ENCODE results near the gene PCSK1N.
"Not testable (repeated sequence)": the region's sequence is repeated elsewhere in the genome, so short reads cannot be mapped to it uniquely, and the experiment has no call there.

The PCSK1N gene, protein sequence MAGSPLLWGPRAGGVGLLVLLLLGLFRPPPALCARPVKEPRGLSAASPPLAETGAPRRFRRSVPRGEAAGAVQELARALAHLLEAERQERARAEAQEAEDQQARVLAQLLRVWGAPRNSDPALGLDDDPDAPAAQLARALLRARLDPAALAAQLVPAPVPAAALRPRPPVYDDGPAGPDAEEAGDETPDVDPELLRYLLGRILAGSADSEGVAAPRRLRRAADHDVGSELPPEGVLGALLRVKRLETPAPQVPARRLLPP
- 0 to 0.41 (median 0) reads per million in 18 experiments for total RNA-seq

DNA sequence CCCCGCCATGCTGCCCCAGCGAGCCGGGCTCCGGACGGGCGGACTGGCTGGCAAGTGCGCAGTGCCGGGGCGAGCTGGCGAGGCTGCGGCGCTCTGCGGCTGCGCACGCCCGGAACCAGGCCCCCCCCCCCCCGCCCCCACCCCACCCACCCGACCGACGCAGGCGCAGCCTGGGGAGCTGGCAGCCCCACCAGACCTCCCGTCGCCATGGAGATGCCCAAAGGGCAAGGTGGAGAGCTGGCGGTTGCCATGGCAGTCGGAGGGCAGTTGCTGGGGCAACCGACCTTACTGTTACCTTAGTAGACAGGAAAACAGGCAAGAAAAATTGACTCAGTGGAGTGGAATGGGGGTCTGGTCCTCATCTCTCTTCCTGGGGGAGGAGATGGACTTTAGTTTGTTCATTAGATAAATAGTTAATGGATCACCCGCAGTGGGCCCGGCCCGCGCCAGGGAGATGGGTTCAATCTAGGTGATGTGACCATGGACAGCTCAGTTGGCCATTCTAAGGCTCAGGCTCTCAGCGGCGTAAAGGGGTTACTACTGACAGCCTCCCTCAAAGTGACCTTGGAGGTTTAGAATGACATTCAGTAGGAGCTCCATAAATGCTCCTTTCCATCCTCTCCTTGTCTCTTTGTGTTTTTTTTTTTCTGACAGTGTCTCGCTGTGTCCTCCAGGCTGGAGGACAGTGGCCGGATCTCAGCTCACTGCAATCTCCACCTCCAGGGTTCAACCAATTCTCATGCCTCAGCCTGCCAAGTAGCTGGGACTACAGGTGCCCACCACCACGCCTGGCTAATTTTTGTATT is at the start of gene PCSK1N:
TSS of gene PCSK1N (minus strand) at position 87 of the 806 bp plus-strand sequence. CDS start at position 9, 78 bp downstream.
- no peak for DNase-seq

DNA sequence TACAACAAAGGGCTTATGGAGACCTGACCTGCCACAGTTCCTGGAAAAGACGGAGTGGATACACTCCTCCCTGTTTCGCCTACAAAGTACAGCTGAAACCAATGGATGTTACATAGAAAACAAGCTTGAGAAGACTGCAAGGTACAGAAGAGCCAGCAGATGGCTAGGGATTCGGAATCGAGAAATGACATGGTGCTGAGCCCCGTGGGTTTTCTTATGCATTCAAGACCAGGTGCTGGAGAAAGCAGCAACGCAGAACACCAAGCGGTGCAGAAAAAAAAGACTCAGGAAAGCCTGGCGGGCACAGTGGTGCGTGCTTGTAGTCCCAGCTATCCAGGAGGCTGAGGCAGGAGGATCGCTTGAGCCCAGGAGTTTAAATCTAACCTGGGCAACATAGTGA is 48.3 kb upstream of the PCSK1N start:
- no peak for DNase-seq

DNA sequence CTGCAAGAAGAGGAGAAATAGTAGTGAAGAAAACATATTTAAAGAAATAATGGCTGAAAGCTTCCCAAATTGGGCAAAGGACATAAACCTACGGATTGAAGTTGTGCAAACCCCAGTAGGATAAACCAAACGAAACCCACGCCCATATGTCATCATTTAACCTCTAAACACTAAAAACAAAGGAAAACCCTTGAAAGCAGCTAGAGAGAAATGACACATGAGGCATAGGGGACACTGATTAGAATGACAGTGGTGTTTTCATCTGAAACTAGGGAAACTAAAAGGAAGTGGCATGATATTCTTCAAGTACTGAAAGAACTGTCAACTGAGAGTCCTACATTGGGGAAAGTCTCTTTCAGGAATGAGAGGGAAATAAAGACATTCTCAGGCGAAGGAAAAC is 41.5 kb upstream of the PCSK1N start:
- DNase-seq, result peak; percentile 63 to 65

DNA sequence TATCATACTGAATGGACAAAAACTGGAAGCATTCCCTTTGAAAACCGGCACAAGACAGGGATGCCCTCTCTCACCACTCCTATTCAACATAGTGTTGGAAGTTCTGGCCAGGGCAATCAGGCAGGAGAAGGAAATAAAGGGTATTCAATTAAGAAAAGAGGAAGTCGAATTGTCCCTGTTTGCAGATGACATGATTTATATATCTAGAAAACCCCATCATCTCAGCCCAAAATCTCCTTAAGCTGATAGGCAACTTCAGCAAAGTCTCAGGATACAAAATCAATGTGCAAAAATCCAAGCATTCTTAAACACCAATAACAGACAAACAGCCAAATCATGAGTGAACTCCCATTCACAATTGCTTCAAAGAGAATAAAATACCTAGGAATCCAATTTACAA is 36.6 kb upstream of the PCSK1N start:
- not testable (repeated sequence) for DNase-seq

DNA sequence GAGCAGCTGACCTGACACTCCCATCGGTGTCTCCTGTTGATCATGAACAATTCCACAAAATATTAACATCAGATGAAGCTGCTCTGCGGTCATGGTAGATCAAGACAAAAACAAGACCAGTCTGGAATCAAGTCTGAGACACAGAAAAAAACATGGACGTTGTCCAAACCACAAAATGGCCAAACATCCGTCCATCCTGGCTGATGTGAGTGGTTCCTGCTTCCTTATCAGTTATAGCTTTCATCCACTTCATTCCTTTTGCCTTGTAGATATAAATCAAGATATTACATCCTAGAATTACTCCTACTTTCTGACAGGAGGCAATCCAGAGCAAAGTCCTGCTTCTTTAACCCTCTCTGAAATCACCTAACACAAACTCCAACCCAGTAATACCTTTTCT is 28.8 kb upstream of the PCSK1N start:
- no peak for DNase-seq

DNA sequence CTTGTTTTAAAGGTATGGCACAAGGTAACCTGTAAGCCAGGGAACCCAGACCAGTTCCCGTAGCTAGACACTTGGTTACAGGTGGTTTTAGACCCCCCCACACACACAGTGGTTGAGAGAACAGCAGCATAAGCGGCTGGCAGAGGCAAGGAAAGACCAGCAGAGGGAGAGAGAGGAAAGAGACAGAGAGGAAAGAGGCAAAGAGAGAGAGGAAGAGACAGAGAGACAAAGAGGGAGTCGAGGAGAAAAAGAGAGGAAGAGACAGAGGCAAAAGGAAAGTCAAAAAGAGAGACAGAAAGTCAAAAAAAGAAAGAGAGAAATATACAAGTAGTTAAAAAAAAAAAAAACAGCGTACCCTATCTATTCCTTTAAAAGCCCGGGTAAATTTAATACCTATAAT is 19.5 kb upstream of the PCSK1N start:
- no peak for DNase-seq

DNA sequence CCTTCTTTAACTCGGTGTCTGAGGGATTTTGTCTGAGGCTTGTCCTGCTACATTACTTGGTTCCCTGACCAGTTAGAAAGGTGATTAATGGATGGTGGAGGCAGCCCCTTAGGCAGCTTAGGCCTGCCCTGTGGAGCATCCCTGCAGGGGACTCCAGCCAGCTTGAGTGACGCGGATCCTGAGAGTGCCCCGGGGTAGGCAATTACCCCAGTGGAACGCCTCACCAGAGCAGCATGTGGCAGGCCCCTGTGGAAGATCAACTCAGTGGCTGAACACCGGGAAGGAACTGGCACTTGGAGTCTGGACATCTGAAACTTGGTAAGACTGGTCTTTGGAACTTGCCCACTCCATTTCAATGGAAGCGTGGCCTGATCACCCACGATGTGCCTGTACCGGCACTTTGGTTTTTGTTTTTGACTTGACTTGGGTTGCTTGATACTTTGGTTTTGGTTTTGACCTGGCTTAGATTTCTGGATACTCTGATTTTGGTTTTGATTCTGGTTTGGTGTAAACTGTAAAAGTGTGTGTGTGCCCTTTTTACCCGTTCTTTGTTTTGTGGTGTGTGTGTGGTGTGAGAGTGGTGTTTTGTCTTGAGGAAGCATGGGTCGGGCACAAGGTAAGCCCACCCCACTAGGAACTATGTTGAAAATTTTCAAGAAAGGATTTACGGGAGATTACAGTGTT is 18.9 kb upstream of the PCSK1N start:
- not testable (repeated sequence) for DNase-seq

DNA sequence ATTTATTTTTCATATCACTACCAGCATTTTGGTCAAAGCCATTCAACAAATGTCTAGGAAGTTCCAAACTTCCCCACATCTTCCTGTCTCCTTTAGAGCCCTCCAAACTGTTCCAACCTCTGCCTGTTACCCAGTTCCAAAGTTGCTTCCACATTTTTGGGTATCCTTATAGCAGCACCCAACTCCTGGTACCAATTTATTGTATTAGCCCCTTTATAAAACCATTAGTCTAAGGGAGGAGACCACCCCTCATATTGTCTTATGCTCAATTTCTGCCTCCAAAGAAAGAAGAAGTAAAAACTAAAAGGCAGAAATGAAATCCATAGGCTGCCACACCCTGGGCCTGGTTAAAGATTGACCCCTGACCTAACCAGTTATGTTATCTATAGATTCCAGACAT is 18.1 kb upstream of the PCSK1N start:
- not testable (repeated sequence) for DNase-seq

DNA sequence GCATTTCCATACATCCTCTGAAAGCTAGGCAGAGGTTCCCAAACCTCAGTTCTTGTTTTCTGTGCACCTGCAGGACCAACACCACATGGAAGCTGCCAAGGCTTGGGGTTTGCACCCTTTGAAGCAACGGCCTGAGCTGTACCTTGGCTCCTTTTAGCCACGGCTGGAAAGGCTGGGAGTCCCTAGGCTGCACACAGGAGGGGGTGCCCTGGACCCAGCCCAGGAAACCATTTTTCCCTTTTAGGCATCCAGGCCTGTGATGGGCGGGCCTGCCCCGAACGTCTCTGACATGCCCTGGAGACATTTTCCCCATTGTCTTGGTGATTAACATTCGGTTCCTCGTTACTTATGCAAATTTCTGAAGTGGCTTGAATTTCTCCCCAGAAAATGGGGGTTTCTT is 17.4 kb upstream of the PCSK1N start:
- no peak for DNase-seq

DNA sequence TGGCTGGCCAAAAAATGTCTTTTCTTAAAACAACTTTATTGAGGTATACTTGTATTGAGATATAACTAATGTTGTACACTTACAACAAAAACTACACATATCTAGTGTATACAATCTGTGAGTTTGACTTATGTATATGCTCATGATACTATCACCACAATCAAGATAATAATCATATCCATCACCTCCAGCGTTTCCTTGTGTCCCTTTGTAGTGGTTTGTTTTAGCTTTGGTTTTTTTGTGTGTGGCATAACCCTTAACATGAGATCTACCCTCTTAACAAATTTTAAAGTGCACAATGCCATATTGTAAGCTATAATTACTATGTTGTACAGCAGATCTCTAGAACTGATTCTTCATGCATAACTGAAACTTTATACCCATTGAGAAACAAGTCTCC is 13.4 kb upstream of the PCSK1N start:
- no peak for DNase-seq

DNA sequence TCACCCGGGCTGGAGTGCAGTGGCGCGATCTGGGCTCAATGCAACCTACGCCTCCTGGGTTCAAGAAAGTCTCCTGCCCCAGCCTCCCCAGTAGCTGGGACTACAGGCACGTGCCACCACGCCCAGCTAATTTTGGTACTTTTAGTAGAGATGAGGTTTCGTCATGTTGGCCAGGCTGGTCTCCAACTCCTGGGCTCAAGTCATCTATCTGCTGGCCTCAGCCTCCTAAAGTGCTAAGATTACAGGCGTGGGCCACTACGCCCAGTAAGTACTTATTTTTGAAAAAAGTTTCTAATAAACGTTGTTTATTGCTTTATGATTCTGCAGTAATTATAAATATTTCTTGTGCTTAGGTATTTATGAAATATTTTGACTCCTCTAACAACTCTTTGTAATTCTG is 4.3 kb upstream of the PCSK1N start:
- no peak for DNase-seq

DNA sequence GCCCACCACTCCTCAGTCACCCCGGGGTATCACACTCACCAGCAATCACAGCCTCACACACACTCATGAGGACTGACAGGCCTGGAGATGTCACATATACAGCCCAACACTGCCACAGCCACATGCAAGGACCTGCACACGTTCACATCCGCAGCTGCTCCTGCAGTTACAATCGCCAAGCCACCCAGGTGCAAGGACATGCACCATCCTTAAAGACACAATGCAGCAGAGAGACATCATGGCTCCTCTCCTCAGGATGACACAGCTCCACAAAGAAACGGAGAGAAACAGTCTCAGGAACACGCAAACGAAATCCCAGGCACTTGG is 1.1 kb downstream of the PCSK1N start:
- no peak for DNase-seq

DNA sequence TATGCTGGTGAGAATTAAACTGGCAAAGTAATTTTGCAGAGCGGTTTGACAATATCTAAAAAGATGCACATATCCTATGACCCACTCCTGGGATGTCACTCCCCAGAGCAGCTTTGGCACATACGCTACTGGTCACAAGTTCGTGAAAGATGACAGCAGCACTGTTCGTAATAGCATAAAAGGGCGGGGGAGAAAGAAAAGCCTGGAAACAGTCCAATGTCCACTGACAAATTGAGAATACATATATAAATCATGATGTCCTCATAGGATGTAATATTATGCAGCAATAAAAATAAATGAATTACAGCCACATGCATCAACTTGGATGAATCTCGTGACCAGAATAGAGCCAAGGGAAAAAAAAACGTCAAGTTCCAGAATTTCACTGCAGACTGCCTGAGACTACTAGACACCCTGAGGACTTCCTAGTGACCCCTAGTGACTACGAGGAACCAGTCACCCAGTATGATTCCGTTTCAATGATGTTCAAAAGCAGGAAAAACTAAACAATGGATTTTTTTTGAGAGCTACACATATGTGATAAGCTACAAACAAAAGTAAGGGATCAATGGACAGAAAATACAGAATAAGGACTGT is 1.8 kb downstream of the PCSK1N start:
- peak; percentile 17 to 36 for DNase-seq

DNA sequence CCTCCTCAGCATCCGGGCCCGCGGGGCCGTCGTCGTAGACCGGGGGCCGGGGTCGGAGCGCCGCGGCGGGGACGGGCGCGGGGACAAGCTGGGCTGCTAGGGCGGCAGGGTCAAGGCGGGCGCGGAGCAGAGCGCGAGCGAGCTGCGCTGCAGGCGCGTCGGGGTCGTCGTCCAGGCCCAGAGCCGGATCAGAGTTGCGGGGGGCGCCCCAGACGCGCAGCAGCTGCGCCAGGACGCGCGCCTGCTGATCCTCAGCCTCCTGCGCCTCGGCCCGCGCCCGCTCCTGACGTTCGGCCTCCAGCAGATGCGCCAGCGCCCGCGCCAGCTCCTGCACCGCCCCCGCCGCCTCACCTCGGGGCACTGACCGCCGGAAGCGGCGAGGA is 3.5 kb downstream of the PCSK1N start:
- DNase-seq, result no peak

DNA sequence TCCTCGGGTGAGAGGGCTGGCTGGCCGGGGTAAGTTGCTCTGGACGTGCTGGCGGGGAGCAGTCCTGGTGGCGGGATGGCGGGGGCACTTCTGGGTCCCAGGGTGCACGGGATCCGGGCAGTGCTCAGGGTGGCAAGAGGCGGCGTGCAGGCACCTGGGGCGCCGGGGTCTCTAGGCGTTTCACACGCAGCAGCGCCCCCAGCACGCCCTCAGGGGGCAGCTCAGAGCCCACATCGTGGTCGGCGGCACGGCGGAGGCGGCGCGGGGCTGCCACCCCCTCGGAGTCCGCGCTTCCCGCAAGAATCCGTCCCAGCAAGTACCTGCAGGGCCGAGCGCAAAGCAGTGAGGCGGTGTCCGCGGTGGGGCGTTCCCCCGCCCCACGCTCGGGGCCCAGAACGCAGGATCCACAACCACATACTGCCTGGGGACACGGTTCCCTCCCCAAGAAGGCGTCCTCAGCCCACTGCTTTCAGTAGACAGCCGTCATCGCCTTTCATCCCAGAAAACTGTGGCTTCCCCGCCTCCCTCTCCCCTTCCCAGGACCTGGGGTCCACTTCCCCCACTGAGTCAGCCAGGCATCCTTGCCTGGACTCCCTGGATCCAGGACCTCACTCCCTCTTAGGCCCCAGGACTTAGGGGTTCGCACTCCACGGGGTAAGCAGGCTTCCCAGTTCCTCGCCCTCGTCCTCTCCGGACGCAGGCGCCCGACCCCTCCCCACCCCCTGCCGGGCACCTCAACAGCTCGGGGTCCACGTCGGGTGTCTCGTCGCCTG is 4.1 kb downstream of the PCSK1N start:
- no peak for DNase-seq

DNA sequence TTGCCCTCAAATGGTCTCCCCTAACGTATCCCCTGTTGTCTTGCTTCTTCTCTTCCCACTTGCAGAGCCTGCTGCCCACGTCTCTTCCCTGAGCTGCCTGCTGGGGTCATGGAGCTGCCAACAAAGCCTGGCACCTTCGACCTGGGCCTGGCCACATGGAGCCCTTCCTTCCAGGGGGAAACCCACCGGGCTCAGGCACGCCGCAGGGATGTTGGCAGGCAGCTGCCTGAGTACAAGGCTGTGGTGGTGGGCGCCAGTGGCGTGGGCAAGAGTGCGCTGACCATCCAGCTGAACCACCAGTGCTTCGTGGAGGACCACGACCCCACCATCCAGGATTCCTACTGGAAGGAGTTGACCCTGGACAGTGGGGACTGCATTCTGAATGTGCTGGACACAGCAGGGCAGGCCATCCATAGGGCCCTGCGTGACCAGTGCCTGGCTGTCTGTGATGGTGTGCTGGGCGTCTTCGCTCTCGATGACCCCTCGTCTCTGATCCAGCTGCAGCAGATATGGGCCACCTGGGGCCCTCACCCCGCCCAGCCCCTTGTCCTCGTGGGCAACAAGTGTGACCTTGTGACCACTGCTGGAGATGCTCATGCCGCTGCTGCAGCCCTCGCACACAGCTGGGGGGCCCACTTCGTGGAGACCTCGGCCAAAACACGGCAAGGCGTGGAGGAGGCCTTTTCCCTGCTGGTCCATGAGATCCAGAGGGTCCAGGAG is 6.2 kb downstream of the PCSK1N start:
- no peak for DNase-seq

DNA sequence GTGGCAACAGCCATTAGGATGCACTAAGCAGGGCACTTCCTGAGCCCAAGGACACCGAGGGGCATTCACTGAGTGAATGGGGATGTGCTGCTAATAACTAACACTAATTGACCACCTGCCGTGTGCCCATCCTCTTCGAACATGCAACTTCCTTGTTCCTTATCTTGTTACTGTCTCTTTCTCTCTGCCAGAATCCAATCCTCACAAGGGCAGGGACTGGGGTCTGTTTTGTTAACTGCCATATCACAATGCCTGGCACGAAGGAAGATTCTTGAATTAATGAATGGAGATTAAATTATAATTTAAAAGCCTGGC is 7.8 kb downstream of the PCSK1N start:
- no peak for DNase-seq

DNA sequence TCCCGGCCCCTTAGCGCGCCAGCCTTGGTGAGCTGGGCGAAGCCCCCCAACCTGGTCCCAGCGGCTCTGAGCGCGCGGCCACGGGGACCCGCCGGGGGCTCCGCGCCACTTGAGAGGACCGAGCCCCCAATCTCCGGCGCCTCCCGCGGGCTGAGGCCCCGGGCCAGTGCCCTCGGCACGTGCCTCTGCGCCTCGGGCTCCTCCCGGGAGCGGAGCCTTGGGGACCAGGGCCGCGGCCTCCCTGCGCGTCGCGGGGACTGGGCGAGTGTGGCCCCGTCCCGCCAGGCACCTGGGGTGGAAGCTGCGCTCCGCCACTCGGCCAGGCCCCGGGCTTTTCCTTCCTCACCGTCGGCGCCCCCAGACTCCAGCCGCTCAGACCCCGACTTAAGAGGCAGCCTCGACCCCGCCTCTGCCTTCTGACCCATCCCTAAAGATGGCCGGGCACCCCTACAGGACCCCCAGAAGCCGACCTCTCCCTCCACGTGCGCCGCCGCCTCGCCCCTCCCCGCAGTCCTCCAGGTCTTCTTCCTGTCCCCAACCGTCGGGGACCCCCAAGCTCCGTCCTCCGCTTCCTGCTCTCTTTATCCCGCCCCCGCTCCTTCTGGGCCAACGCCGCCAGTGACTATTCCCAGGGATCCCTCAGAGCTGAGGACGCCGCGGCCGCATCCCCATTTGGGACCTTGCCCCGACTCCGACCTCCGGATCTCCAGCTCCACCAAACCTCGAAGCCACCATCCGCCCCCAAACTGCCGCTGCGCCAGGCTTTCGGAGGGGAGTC is 8.3 kb downstream of the PCSK1N start:
- no peak for DNase-seq

DNA sequence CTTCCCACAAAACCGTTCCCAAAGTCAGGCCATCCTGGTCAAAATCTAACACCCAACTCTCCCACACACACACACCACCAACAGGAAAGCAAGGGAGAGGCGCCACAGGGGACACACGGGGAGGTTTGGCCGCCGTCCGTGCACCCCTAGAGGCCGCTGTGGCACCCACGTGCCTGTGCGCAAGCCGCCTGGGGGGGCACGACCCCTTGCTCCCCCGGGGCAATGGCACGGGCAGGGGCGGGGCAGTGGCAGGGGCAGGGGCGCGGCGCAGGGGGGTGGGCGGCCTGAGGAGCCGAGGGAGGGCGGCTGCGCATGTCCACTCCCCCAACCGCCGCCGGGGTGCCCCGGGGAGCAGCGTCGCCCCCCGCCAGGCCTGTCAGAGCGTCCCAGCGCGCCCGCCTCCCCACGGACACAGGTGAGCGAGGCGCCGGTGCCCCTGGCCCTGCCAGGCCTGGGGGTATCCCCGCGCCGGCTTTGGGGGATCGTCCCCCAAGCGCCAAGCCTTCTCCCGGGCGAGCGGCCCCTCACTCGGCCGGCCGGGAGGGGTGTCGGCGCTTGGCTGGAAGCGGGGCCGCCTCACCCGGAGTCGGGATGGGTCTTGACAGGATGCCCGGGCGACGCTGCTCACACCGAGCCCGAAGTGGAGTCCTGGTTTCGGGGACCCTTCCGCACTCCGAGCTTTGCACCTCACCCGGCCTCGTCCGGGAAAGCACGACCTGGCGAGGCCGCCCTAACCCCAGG is 9.1 kb downstream of the PCSK1N start, which contains the start of gene ERAS:
TSS of gene ERAS (plus strand) at position 379 of the 741 bp plus-strand sequence. CDS start 2,611 bp downstream, outside the sequence.
- DNase-seq, result no peak

DNA sequence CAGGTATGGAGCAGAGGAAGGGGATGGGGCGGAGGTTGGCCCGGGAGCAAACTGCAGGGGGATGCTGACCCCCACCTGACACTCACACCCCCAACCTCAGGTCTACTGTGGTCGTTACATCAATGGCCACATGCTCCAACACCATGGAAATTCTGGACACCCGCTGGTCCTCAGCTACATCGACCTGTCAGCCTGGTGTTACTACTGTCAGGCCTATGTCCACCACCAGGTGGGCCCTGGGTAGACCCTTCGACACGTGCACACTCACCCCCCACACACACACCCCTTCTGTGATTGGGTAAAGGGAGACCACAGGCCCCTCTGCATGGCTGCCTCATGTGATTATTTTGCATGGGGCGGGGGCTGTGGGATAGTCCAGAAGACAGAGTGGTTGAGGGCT is 11.3 kb downstream of the PCSK1N start:
- no peak for DNase-seq

All from inflammatory macrophage (primary cell).